Measurements from ENCODE around the gene CNTNAP2. TPM values are rescaled to one million over a fixed set of nuclear protein-coding genes. Genes with fewer than 3 reads are reported as not detected.
A peak's percentile ranks its signal among the peaks of the same experiment; 100 is the strongest.
"Not testable (repeated sequence)": the region's sequence is repeated elsewhere in the genome, so short reads cannot be mapped to it uniquely, and the experiment has no call there.

The CNTNAP2 gene
- polyA plus RNA-seq, 5 donors: 30.4 to 44.2 (median 39.8) TPM

- no peak for DNase-seq
Measured at GRCh38 chr7:147096629-147097028, 980.0 kb downstream of the CNTNAP2 start.

GRCh38 chr7:147103224-147103623 lies 986.6 kb downstream of the CNTNAP2 start:
- no peak for DNase-seq

- no peak for DNase-seq
Measured at GRCh38 chr7:147106746-147107145, 990.1 kb downstream of the CNTNAP2 start.

GRCh38 chr7:147114525-147114924 lies 997.9 kb downstream of the CNTNAP2 start:
- DNase-seq: not testable (repeated sequence)

- no peak for DNase-seq
Measured at GRCh38 chr7:147136352-147136751, 1019.8 kb downstream of the CNTNAP2 start.

GRCh38 chr7:147145194-147145593 lies 1028.6 kb downstream of the CNTNAP2 start:
- no peak for DNase-seq

- no peak for DNase-seq
Measured at GRCh38 chr7:147146169-147146568, 1029.6 kb downstream of the CNTNAP2 start.

GRCh38 chr7:147151661-147152060 lies 1035.1 kb downstream of the CNTNAP2 start:
- no peak for DNase-seq

GRCh38 chr7:147153571-147153970 lies 1037.0 kb downstream of the CNTNAP2 start:
- DNase-seq: no peak

- no peak for DNase-seq
Measured at GRCh38 chr7:147161405-147161804, 1044.8 kb downstream of the CNTNAP2 start.

GRCh38 chr7:147170341-147171012 lies 1053.9 kb downstream of the CNTNAP2 start:
- no peak for DNase-seq

- DNase-seq: no peak
Measured at GRCh38 chr7:147171013-147171391, 1054.4 kb downstream of the CNTNAP2 start.

- DNase-seq: no peak
Measured at GRCh38 chr7:147173883-147174282, 1057.3 kb downstream of the CNTNAP2 start.

GRCh38 chr7:147182874-147183273 lies 1066.3 kb downstream of the CNTNAP2 start:
- peak; percentile 43 to 63 for DNase-seq

GRCh38 chr7:147183276-147183675 lies 1066.7 kb downstream of the CNTNAP2 start:
- DNase-seq: no peak

GRCh38 chr7:147188467-147188866 lies 1071.9 kb downstream of the CNTNAP2 start:
- no peak for DNase-seq

GRCh38 chr7:147193476-147193875 lies 1076.9 kb downstream of the CNTNAP2 start:
- no peak for DNase-seq

GRCh38 chr7:147196481-147196880 lies 1079.9 kb downstream of the CNTNAP2 start:
- no peak for DNase-seq

GRCh38 chr7:147197006-147197405 lies 1080.4 kb downstream of the CNTNAP2 start:
- DNase-seq: no peak

GRCh38 chr7:147199868-147200267 lies 1083.3 kb downstream of the CNTNAP2 start:
- DNase-seq: no peak

GRCh38 chr7:147207988-147208387 lies 1091.4 kb downstream of the CNTNAP2 start:
- no peak for DNase-seq

- DNase-seq: no peak
Measured at GRCh38 chr7:147231275-147231674, 1114.7 kb downstream of the CNTNAP2 start.

- no peak for DNase-seq
Measured at GRCh38 chr7:147235645-147236382, 1119.2 kb downstream of the CNTNAP2 start.

Measured in right lung (tissue), 5 donors.